ENCODE results near the gene NT5C.

The NT5C gene

DNA sequence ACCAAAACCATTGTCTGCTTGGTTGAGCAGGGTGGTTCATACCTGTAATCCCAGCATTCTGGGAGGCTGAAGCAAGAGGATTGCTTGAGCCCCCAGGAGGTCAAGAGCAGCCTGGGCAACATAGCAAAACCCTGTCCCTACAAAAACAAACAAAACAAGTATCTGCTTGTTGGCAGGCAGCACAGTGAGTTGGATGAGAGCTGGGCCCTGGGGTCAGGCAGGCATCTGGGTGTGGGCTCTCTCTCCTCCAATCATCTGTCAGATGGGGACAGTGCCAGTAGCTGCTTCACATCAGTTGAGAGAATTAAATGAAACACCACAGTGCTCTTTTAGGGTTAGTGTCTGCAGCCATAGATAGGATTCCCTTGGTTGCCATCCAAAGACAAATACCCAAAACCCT is 16.0 kb downstream of the NT5C start:
- no peak overlapping the region for H2BK5ac ChIP-seq (ENCODE audit: low read depth, low read length, poor library complexity)
- no peak overlapping the region for H3K9ac ChIP-seq (ENCODE audit: low read length)
- no peak overlapping the region for H4K12ac ChIP-seq (ENCODE audit: low read depth, low read length)
- H3K14ac ChIP-seq (ENCODE audit: low read length), result no peak overlapping the region
- H3K79me2 ChIP-seq (ENCODE audit: control insufficient read depth, insufficient read depth, low read length, poor library complexity), result no peaks in the 10 kb centered on the region
- H3K79me1 ChIP-seq (ENCODE audit: low read length), result peaks cover 2% of the 10 kb centered on the region
- no peak overlapping the region for H3K27ac ChIP-seq (ENCODE audit: low read depth, low read length)
- no peaks in the 10 kb centered on the region for H3K9me3 ChIP-seq (ENCODE audit: insufficient read depth, low read depth, low read length)
- DNase-seq, result no peak
- H4K8ac ChIP-seq (ENCODE audit: low read depth, low read length), result no peak overlapping the region
- peaks cover 4 to 14% of the 10 kb centered on the region in 2 experiments for H3K36me3 ChIP-seq (ENCODE audit: control insufficient read depth in 1 of 2, insufficient read depth in 2 of 2, low read length in 2 of 2)
- peaks cover 0 to 5% of the 10 kb centered on the region in 2 experiments for H3K4me1 ChIP-seq (ENCODE audit: control insufficient read depth in 1 of 2, insufficient read depth in 2 of 2, low read length in 2 of 2)
- H2AFZ ChIP-seq (ENCODE audit: insufficient read depth, low read length, poor library complexity), result no peak overlapping the region
- H2BK120ac ChIP-seq (ENCODE audit: insufficient read depth, low read length, poor library complexity), result no peak overlapping the region
- no peaks in the 10 kb centered on the region for H3K27me3 ChIP-seq (ENCODE audit: insufficient read depth, low read length)
- no peak overlapping the region for H3K23ac ChIP-seq (ENCODE audit: low read length)
- H3K4me3 ChIP-seq (ENCODE audit: low read depth, low read length), result no peak overlapping the region
- no peak overlapping the region for H3K18ac ChIP-seq (ENCODE audit: low read length)
- no peak overlapping the region for H3K4me2 ChIP-seq (ENCODE audit: low read length)
- H2AK5ac ChIP-seq (ENCODE audit: low read length), result no peak overlapping the region
- no peak overlapping the region for H2BK12ac ChIP-seq (ENCODE audit: low read length)
- no peak overlapping the region for H3K4ac ChIP-seq (ENCODE audit: low read depth, low read length)
- H4K91ac ChIP-seq (ENCODE audit: low read depth, low read length), result no peak overlapping the region

DNA sequence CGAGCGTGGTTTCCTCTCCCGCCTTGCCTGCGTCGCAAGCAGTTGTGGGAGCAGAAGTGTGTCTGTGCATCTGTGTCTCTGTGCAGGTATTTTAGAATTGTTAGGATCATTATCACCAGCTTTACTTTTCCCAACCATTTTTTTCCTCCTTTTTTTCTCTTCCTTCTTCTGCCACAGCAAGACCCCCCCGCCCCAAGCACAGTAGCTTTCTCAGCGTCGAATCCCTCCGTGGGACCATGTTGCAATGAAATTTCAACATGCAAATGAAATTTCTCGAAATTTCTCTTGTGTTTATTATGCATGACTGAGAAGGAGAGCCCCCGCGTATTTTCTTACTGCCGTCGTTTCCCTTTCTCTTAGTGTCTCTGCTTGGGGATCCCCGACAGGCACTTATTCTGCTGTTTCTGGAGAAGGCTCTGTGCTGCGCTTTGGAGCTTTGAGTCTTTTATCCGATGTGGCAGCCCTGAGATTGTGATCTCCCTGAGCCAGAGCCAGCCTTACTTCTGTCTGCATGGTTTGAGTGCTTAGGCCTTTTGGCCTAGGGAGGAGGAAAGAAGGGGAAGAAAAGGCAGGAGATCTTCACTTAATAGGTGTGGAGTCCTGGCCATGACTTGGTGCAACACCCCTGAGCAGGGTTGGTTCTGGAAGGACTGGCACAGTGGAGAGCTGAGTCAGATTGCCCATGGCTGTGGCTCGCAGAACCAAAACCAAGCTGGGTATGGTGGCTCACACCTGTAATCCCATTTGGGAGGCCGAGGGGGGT is 16.8 kb downstream of the NT5C start:
- Histone ChIP-seq H3K36me3 (ENCODE audit: control insufficient read depth in 1 of 2, insufficient read depth in 2 of 2, low read length in 2 of 2) (peaks cover 4 to 14% of the 10 kb centered on the region in 2 experiments), H3K18ac (ENCODE audit: low read length) (no peak overlapping the region), H2BK12ac (ENCODE audit: low read length) (no peak overlapping the region), H2BK120ac (ENCODE audit: insufficient read depth, low read length, poor library complexity) (no peak overlapping the region), H3K79me2 (ENCODE audit: control insufficient read depth, insufficient read depth, low read length, poor library complexity) (peaks cover 2% of the 10 kb centered on the region), H3K14ac (ENCODE audit: low read length) (no peak overlapping the region), H3K9me3 (ENCODE audit: insufficient read depth, low read depth, low read length) (no peaks in the 10 kb centered on the region), H3K4me3 (ENCODE audit: low read depth, low read length) (no peak overlapping the region), H3K79me1 (ENCODE audit: low read length) (peaks cover 6% of the 10 kb centered on the region), H2AK5ac (ENCODE audit: low read length) (no peak overlapping the region), H4K12ac (ENCODE audit: low read depth, low read length) (peak overlapping the region; percentile 9), H2BK5ac (ENCODE audit: low read depth, low read length, poor library complexity) (no peak overlapping the region), H3K27ac (ENCODE audit: low read depth, low read length) (no peak overlapping the region), H3K4me1 (ENCODE audit: control insufficient read depth in 1 of 2, insufficient read depth in 2 of 2, low read length in 2 of 2) (peaks cover 0 to 8% of the 10 kb centered on the region in 2 experiments), H4K91ac (ENCODE audit: low read depth, low read length) (peak overlapping the region; percentile 8), H3K23ac (ENCODE audit: low read length) (no peak overlapping the region), H3K4ac (ENCODE audit: low read depth, low read length) (no peak overlapping the region), H2AFZ (ENCODE audit: insufficient read depth, low read length, poor library complexity) (no peak overlapping the region), H3K4me2 (ENCODE audit: low read length) (no peak overlapping the region), H3K9ac (ENCODE audit: low read length) (no peak overlapping the region), H4K8ac (ENCODE audit: low read depth, low read length) (peak overlapping the region; percentile 85), H3K27me3 (ENCODE audit: insufficient read depth, low read length) (no peaks in the 10 kb centered on the region)
- no CpG with 5 or more reads among the region's 19 CpGs for WGBS (ENCODE audit: extremely low coverage, insufficient coverage, insufficient read length)
- DNase-seq, result no peak

DNA sequence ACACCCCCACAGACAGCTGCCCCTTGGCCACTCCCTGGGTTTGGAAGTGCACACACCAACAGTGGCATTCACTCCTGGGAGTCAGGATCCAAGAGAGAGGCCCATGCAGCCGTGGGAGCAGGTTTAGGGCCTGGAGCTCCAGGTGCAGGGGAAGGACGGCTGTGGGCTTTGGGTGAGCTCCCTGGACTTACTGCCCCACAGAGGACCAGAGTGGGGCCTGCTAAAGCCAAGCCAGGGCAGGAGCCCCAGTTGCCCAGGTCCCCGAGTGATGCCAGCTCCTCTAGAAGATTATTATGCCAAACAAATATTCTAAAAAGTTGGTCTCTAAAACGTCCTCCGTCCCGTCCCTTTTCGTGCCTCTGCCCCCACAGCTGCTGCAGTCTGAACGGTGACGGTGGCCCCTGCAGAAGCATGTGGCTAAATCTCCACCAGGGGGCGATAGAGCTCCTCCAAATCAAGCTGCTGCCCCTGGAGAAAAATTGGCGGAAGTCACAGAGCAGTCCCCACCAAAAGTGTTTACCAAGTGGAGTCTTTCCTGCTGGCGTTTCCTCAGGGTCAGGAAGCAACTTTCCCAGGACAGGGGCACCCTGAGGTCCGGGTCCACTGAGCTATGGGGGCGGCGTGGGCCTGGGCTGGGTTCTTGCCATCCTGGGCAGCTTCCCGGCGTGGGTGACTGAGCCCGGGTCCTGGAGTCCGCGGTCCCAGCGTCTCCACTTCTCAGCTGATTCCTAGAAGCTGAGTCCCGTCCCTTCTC is 17.6 kb downstream of the NT5C start:
- H2BK12ac ChIP-seq (ENCODE audit: low read length), result no peak overlapping the region
- no peak overlapping the region for H3K4ac ChIP-seq (ENCODE audit: low read depth, low read length)
- H3K18ac ChIP-seq (ENCODE audit: low read length), result no peak overlapping the region
- peaks cover 5 to 13% of the 10 kb centered on the region in 2 experiments for H3K4me1 ChIP-seq (ENCODE audit: control insufficient read depth in 1 of 2, insufficient read depth in 2 of 2, low read length in 2 of 2)
- no peaks in the 10 kb centered on the region for H3K27me3 ChIP-seq (ENCODE audit: insufficient read depth, low read length)
- H4K8ac ChIP-seq (ENCODE audit: low read depth, low read length), result peak overlapping the region; percentile 85
- H3K14ac ChIP-seq (ENCODE audit: low read length), result no peak overlapping the region
- peaks cover 4 to 14% of the 10 kb centered on the region in 2 experiments for H3K36me3 ChIP-seq (ENCODE audit: control insufficient read depth in 1 of 2, insufficient read depth in 2 of 2, low read length in 2 of 2)
- H2BK120ac ChIP-seq (ENCODE audit: insufficient read depth, low read length, poor library complexity), result no peak overlapping the region
- H3K27ac ChIP-seq (ENCODE audit: low read depth, low read length), result no peak overlapping the region
- H2AFZ ChIP-seq (ENCODE audit: insufficient read depth, low read length, poor library complexity), result peak overlapping the region; percentile 35
- WGBS (ENCODE audit: extremely low coverage, insufficient coverage, insufficient read length), result no CpG with 5 or more reads among the region's 22 CpGs
- peak; percentile 72 to 94 for DNase-seq
- H3K4me3 ChIP-seq (ENCODE audit: low read depth, low read length), result no peak overlapping the region
- no peak overlapping the region for H2AK5ac ChIP-seq (ENCODE audit: low read length)
- no peak overlapping the region for H3K9ac ChIP-seq (ENCODE audit: low read length)
- peak overlapping the region; percentile 8 for H4K91ac ChIP-seq (ENCODE audit: low read depth, low read length)
- peak overlapping the region; percentile 9 for H4K12ac ChIP-seq (ENCODE audit: low read depth, low read length)
- peak overlapping the region; percentile 28 for H3K4me2 ChIP-seq (ENCODE audit: low read length)
- H3K79me1 ChIP-seq (ENCODE audit: low read length), result peaks cover 8% of the 10 kb centered on the region
- peak overlapping the region; percentile 25 for H2BK5ac ChIP-seq (ENCODE audit: low read depth, low read length, poor library complexity)
- no peaks in the 10 kb centered on the region for H3K9me3 ChIP-seq (ENCODE audit: insufficient read depth, low read depth, low read length)
- no peak overlapping the region for H3K23ac ChIP-seq (ENCODE audit: low read length)
- H3K79me2 ChIP-seq (ENCODE audit: control insufficient read depth, insufficient read depth, low read length, poor library complexity), result peaks cover 2% of the 10 kb centered on the region

DNA sequence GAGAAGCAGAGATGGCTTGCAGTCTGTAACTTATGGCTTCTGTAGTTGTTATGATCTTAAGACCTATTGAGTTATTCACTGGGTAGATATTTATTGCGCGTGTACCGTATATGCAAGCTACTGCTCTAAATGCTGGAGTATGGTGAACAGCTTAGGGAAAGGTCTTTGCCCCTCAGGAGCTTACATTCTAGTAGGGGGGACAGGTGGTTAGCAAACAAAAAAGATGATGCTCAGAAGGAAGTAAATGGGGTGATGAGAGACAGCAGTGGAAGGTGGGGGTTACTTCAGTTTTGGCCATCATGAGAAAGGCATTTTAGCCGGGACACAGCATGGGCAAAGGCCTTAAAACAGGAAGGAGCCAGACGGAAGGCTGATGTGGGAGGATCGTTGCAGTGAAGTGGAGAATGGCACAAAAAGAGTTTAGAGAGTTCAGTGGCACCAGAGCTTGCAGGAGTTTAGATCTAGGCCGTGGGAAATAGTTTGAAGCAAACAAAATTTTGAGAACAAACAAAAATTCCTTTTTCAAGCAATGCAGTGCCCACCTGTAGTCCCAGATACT is 19.7 kb downstream of the NT5C start:
- Histone ChIP-seq H3K79me2 (ENCODE audit: control insufficient read depth, insufficient read depth, low read length, poor library complexity) (peaks cover 2% of the 10 kb centered on the region), H3K14ac (ENCODE audit: low read length) (no peak overlapping the region), H2BK12ac (ENCODE audit: low read length) (no peak overlapping the region), H3K4ac (ENCODE audit: low read depth, low read length) (no peak overlapping the region), H2AK5ac (ENCODE audit: low read length) (no peak overlapping the region), H3K9me3 (ENCODE audit: insufficient read depth, low read depth, low read length) (no peaks in the 10 kb centered on the region), H3K9ac (ENCODE audit: low read length) (no peak overlapping the region), H2BK5ac (ENCODE audit: low read depth, low read length, poor library complexity) (no peak overlapping the region), H2BK120ac (ENCODE audit: insufficient read depth, low read length, poor library complexity) (no peak overlapping the region), H3K4me1 (ENCODE audit: control insufficient read depth in 1 of 2, insufficient read depth in 2 of 2, low read length in 2 of 2) (peaks cover 7 to 15% of the 10 kb centered on the region in 2 experiments), H3K27ac (ENCODE audit: low read depth, low read length) (no peak overlapping the region), H3K36me3 (ENCODE audit: control insufficient read depth in 1 of 2, insufficient read depth in 2 of 2, low read length in 2 of 2) (peaks cover 2 to 7% of the 10 kb centered on the region in 2 experiments), H3K4me3 (ENCODE audit: low read depth, low read length) (no peak overlapping the region), H2AFZ (ENCODE audit: insufficient read depth, low read length, poor library complexity) (no peak overlapping the region), H4K12ac (ENCODE audit: low read depth, low read length) (no peak overlapping the region), H4K91ac (ENCODE audit: low read depth, low read length) (no peak overlapping the region), H3K23ac (ENCODE audit: low read length) (no peak overlapping the region), H3K79me1 (ENCODE audit: low read length) (peaks cover 8% of the 10 kb centered on the region), H3K18ac (ENCODE audit: low read length) (no peak overlapping the region), H3K4me2 (ENCODE audit: low read length) (no peak overlapping the region), H4K8ac (ENCODE audit: low read depth, low read length) (no peak overlapping the region), H3K27me3 (ENCODE audit: insufficient read depth, low read length) (no peaks in the 10 kb centered on the region)
- WGBS (ENCODE audit: extremely low coverage, insufficient coverage, insufficient read length), result no CpG with 5 or more reads among the region's 7 CpGs
- DNase-seq, result no peak
